Measurements from ENCODE around the gene ALDH2.
"Not testable (repeated sequence)": the region's sequence is repeated elsewhere in the genome, so short reads cannot be mapped to it uniquely, and the experiment has no call there.

The ALDH2 gene

DNA sequence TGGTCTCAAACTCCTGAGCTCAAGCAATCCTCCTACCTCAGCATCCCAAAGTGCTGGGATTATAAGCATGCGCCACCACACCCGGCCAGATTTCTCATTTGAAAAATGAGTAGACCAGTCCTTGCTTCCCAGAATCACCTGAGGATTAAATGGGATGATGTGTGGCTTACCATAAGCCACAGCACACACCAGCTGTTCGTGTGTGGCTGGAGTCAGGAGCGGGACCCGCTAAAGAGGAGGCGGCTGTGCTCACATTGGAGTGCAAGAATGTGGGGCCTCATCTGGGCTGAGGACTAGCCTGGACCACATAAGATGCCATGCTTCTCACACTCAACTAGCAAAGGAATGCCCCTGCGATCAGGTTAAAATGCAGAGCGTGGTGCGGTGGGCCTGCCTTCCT is 6.7 kb upstream of the ALDH2 start:
- no peak for DNase-seq

DNA sequence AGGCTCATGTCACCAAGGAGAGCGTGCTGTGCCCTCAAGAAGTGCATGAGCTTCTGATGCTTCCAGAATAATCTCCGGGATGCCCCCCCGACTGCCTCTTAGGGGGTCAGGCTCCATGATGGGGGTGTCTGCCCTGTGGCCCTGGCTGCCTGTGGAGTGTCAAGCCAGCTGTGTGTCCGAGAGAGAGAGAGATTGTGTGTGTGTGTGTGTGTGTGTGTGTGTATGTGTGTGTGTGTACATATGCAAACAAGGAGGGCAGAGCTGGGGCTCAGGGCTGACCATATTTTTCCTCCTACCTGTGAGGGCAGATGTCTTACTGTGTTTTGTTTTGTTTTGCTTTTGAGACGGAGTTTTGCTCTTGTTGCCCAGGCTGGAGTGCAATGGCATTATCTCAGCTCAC is 5.6 kb upstream of the ALDH2 start:
- no peak for DNase-seq

- no peak for DNase-seq
Observed at GRCh38 chr12:111761706-111762105, 5.0 kb upstream of the ALDH2 start.

GRCh38 chr12:111763552-111763951 is 3.2 kb upstream of the ALDH2 start:
- DNase-seq, result not testable (repeated sequence)

GRCh38 chr12:111764120-111764821 is 2.5 kb upstream of the ALDH2 start:
- no peak for DNase-seq

DNA sequence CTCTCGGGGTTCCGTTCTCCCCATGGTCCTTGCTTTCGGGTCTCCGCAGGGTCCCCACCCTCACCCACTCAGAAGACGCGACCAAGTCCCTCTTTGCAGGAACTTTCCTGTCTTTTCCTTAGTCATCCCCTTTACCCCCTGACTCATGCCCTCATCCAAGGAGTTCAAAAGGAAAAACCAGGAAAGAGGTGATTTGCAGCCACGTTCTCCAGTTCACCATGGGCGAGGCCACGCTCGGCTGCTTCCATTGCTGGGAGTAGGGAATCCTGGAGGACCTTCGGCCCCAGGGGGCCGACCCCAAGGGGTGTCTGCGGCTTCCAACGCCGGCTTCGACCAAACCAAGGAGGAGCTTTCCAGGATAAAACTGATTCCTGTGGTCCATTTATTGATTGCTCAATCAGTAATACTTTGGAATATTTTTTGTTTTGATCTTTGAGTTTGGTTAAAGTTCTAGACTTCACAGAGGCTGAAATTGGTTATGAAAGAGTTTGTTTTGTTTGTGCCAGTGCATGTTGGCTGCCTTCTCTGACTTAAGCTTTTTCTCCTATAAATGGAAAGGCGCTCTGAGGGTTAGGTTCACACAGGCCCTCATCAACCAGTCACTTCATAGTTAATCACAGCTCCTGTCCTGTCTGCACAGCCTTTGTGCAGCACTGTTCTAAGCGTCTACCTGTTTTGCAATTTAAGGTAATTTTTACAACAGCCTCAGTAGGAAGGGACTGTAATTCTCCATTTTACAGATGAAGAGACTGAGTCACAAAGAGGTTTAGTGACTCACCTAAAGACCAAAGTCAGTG is 827 bp downstream of the ALDH2 start:
- no peak for DNase-seq

DNA sequence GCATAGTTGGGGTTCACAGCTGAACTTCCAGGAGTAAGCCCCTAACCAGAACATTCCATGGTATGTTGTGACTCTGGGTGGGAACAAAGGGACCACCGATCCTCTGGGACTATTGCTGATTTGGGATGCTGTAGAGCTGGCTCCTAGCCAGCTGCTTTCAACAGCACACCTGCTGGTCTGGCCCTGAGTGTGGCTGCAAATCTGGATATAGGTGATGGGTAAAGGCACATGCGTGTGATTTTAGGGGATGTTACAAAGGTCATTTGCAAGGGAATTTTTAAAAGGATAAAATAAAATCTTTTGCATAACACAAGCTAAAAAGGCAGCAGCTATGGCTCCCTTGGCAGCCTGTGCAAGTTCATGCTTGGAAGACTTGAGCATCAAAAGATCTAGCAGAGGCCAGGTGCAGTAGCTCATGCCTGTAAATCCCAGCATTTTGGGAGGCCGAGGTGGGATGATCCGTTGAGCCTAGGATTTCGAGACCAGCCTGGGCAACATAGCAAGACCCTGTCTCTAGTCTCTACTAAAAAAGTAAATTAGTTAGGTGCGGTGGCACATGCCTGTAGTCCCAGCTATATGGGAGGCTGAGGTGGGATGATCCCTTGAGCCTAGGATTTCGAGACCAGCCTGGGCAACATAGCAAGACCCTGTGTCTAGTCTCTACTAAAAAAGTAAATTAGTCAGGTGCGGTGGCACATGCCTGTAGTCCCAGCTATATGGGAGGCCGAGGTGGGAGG is 1.6 kb downstream of the ALDH2 start:
- DNase-seq, result no peak

- DNase-seq, result no peak
Observed at GRCh38 chr12:111769599-111769998, 2.9 kb downstream of the ALDH2 start.

DNA sequence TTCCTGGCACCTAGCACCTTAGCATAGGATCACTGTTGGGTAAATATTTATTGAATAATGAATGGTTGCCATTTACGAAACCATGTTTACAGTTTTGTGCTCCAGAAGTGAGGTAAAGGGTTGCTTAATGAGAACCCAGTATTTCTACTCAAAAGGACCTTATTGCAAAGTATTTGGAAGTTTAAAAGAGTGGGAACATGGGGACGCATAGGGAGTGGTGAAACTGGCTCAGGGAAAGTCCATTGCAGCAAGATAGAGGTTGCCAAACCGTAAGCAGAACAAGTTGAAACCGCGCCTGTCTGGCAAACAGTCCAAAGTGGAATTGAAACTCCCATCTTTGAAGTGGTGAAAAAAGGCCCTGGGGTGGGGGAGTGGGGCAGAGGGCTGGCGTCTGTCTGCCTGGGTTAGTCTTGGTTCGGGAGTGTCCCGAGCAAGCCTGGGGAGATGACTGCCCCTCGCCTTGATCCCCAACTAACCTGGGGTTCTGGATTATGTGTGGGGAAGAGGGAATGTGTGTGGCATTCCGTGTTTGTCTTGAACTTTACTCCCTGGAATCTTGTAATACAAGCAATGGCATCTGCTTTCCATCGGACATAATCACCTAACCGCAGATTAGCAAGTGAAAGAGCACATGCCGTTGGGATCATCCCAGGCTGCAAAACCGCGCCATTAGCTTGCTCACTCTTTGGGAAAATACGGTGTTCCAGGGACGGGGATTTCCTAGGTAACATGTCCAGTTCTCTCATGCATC is 7.2 kb downstream of the ALDH2 start:
- no peak for DNase-seq

DNA sequence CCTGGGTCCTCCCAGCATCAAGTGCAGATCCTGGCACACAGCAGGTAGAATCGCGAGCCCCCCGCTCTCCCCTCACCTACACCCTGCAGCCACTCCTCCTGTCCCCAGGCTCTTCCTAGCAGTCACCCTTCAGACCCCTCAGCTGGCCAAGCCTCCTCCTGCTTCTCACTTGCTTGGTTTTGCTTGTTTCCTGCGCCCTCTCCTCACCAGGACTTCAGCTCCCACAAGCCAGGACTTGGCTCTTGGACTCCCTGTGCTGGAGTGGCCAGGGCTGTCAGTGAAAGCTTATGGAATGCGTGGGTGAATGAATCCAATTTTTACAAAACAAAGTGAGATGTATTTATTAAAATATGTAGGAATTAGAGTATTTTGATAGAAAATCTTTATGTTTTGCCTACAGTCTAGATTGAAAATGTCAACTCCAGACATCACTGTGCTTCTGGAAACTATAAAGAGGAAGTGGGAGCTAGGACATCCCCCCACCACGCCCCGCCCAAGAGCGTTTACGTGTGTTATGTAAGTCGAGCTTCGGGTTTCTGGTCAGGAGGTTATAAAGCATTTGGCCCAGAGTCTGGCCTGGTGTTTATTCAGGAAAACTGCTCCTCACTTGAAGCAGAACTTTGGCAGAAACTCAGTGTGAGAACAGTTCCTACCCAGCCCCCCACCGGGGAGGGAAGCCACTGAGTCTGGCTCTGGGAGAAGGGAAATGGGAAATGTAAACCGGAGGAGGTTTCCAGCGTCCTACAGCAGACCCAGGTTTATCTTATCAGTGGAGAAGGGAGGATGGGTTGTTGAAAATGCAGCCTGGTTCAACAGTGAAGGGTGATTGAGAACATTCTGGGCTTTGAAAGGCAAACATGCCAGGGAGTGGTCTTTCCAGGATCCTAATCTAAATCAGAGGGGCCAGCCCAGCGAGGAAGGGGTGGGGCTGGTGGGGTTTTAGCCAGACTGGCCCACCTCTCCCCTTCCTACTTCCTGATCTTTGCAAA is 8.8 kb downstream of the ALDH2 start:
- no peak for DNase-seq

DNA sequence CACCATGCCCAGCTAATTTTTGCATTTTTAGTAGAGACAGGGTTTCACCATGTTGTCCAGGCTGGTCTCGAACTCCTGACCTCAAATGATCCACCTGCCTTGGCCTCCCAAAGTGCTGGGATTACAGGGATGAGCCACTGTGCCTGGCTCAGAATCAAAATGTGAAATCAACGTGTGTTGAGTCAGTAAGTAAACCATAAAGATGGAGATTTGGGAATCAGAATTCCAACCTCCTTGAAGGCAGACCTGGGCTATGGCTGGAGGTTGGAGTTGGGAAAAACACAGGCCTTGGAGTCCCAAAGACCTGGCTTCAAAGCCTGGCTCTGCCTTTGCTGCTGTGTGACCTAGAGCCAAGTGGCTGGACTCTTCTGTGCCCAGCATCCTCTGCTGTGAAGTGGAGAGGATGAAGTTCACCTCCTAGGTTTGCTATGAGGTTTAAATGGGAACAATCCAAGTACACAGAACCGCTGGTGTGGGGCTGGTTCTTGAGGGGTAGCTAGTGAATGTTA is 10.2 kb downstream of the ALDH2 start:
- no peak for DNase-seq

GRCh38 chr12:111777345-111778045 is 10.8 kb downstream of the ALDH2 start:
- no peak for DNase-seq

GRCh38 chr12:111780166-111780565 is 13.4 kb downstream of the ALDH2 start:
- no peak for DNase-seq

GRCh38 chr12:111780615-111781014 is 13.9 kb downstream of the ALDH2 start:
- DNase-seq, result no peak

DNA sequence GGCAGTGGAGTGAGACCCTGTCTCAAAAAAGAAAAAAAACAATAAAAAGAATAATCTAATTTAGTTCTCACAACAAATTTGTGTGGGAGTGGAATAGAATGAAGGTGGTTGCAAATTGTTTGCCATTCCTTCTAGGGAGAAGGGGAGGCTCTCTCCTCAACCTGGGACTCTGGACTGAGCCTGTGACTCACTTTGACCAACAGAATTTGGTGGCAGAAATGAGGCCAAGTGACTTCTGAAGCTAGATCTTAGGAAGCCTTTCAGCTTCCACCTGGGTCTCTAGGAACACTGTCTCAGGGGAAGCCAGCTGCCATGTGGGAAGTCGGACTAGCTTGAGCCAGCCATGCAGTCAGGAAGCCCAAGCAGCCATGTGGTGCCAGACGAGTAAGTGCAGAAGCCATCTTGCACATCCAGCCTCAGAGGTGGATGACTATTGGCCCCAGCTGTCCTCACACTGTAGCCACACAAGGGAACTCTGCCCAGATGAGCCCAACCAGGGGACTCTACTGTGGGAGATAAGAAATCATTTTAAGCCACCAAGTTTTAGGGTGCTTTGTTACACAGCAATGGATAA is 14.4 kb downstream of the ALDH2 start:
- DNase-seq, result no peak

GRCh38 chr12:111783046-111783445 is 16.3 kb downstream of the ALDH2 start:
- DNase-seq, result no peak

- no peak for DNase-seq
Observed at GRCh38 chr12:111784953-111785352, 18.2 kb downstream of the ALDH2 start.

GRCh38 chr12:111785651-111786050 is 18.9 kb downstream of the ALDH2 start:
- DNase-seq, result no peak

DNA sequence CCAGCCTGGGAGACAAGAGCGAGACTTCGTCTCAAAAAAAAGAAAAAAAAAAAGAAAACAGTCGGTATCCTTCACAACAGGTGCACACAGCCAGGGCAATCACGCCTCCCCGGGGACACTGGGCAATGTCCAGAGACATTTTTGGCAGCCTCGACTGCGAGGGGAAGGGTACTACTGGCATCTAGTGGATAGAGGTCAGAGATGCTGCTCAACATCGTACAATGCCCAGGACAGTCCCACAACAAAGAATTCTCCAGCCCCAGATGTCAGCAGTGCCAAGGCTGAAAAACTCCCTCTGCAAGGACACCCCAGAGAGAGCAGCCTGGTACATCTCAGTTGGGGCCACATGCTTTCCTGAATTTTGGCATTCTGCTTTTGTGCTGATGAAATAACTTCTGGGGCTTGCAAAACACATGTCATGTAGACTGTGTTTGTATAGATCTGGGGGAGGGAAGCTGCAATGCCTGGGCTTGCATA is 21.5 kb downstream of the ALDH2 start:
- no peak for DNase-seq

GRCh38 chr12:111789779-111790178 is 23.0 kb downstream of the ALDH2 start:
- DNase-seq, result no peak

All from NCI-H1694 (cell line).